ENCODE data around the gene BEX5. TPM values are rescaled to one million over a fixed set of nuclear protein-coding genes. Genes with fewer than 3 reads are reported as not detected.
A peak's percentile ranks its signal among the peaks of the same experiment; 100 is the strongest.
"Not testable (repeated sequence)": the region's sequence is repeated elsewhere in the genome, so short reads cannot be mapped to it uniquely, and the experiment has no call there.

The BEX5 gene
- total RNA-seq, result 0.97 TPM
- long read RNA-seq, result 0 reads

DNA sequence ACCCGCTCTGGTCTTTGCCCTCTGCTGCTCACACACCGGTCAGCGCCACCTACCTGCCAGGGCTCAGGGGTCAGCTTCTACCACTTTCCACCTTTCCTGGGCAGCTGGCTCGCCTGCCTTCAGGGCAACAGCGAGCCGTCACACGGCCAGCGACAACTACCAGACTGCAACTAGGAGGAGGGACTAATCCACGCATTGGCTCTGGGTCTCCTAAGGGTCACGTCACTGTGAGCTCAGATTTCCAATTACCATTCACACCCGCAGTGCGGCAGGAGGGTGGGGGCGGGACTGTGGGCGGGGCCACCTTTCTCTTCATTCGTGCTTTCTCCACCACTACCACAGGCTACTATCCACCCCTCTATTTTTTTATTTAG lies at the start of gene BEX5:
Gene BEX5, minus strand, starts transcription at position 172 of the 374 bp plus-strand sequence. CDS start 1,712 bp downstream, outside the sequence.
- ATAC-seq (ENCODE audit: poor library complexity) (peak; percentile 93), DNase-seq (peak; percentile 49)
- intact Hi-C loops (cut with DNase I), result no loop called here

DNA sequence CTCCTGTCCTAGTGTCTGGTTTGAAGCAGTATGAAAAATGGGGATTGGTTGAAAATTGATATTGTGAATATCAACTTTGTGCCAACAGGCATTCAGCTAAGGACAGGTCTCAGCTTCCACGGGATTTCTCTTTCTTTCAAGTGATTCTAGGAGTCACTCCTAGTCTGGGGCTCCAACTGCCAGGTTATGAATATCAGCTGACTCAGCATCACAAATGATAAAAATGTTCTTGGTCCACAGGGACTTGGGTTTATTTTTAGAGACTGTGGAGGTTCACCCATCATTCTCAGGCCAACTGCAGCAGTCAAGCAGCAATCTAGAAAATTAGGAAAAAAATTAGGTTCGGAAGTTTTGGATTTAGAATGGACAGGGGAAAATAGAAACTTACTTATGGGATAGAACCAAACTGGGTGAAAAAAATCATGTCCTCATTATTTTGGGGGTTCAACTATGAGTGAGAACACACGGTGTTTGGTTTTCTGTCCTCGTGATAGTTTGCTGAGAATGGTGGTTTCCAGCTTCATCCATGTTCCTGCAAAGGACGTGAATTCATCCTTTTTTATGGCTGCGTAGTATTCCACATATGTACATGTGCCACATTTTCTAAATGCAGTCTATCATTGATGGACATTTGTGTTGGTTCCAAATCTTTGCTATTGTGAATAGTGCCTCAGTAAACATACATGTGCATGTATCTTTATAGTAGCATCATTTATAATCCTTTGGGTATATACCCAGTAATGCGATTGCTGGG lies 30.4 kb upstream of the BEX5 start:
- ATAC-seq (ENCODE audit: poor library complexity), result no peak
- intact Hi-C loops (cut with DNase I), result no loop called here
- no peak for DNase-seq

DNA sequence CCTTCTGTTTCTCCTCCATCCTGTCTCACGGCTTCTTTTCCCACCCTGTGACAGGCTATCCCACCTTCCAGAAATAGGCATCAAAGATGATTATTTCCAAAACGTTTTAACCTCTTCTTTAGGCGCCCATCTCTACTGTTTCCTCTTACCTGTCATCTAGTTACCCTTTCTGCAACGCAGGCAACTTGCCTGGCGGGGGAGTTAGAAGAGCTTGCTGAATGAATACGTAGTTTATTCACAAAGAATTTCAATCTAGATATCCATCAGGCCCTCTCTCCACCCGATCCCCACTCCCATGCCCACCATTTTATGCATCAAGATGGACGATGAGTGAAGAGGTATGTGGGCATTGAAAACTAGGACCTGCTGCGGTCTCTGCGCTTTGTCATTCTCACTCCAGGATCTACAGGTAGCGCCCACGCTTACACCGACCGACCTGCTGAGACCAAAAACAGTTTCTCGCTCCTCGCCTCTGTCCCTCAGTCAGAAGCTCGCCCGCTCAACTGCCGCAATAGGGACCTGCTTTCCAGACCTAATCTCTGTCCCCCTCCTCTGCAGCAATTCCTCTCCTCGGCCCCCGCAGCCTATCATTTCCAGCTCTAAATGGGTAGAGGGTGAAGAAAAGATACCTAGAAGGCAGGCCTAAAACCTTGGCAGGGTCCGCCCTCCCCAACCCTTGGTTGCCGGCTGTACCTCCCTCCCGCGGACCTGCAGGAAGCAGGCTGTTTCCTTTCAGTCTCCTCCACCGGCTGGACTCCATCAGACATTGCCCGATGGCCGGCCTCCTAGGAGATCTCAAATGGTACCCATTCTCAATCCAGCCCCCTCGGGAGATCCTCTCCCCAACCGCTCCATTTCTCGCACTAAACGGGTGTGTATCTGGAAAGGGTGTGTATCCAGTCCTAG lies 624 bp downstream of the BEX5 start:
- no peak for DNase-seq
- peak; percentile 34 for ATAC-seq (ENCODE audit: poor library complexity)
- intact Hi-C loops (cut with DNase I), result no loop called here

DNA sequence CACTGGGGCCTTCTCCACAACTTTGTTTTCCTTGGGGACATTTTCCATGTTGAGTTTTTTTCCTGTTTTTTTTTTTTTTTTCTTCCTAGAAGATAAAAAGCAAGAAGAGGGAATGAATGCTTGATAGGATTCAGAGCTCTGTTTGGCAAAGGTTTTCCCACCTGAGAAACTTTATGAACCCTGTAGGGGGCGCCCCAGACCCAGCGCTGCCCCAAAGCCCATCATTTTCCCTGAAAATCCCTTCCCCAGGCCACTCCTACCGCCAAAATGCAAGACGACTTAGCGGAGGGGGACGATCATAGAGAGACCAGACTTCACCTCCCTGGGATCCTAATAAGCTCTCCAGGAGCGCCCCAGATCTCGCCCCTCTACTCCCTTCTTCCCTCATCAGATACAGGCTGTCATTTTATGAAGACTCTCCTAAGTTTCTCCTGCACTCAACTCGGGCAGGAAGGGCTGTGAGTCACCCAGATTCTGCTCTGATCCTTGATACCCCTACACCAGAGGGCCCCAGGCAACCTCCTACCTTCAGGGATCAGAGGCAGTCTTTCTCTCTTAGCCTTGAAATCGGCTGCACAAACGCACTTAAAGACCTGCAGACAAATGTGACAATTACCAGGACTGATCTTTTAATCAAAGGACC lies 1.4 kb downstream of the BEX5 start:
- intact Hi-C loops (cut with DNase I), result no loop called here
- DNase-seq, result no peak
- ATAC-seq (ENCODE audit: poor library complexity), result no peak

DNA sequence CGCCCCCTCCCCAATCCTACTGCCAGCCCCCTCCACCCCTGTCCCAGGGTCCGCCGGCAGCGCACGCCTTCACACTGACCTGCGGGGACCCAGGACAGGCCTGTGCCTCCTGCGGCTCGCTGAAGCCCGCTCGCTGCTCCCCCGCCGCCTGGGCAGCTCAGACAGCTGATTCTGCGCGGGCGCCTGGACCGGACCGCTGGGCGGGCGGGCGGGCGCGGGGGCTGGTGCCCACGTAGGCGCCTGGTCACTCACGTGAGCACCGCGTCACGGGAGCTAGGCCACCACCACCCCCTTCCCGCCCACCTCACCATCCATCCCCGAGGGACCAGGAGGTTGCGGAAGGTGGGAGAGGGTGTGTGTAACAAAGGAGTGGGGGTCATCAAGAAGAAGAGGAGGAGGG lies 13.5 kb downstream of the BEX5 start, which contains the start of gene TCEAL6:
Gene TCEAL6, minus strand, starts transcription at position 208 of the 400 bp plus-strand sequence.
- intact Hi-C loops (cut with DNase I); DNase-seq; ATAC-seq (ENCODE audit: poor library complexity): not testable (repeated sequence)

DNA sequence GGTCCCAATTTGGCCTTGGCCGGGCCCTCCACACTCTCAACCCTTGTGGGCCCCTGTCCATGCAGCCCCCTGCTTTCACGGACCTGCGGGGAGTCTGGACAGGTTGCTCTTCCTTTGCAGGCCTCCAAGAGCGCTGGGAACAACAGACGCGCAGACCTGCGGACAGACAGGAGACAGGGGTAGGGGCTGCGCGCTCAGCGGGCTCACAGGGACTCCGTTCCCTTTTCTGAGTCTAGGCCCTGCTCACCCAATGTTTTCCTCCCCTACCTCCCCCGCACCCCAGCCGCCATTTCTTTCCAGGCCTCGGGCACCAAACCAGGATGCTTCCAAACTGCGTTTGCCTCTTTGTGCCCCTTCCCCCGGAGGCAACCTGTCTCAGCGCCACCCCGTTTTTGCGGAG lies 14.1 kb downstream of the BEX5 start:
- intact Hi-C loops (cut with DNase I); DNase-seq; ATAC-seq (ENCODE audit: poor library complexity): not testable (repeated sequence)

DNA sequence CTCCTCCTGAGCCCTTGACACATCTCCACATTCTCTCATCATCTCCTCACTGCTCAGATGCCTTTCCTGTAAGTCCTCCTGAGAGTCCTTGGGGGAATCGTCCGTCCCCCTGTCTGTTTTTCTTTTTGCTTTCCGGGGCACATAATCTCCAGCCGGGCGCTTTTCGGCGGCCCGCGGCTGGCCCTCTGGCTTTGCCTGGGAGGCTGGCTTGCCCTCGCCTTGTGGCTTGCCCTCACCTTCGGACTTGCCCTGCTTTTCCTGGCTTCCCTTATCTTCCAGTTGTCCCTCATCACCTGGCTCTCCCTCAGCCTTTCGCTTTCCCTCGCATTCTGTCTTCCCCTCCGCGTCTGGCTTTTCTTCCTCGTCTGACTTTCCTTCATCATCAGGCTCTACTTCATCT lies 14.9 kb downstream of the BEX5 start:
- DNase-seq; ATAC-seq (ENCODE audit: poor library complexity); intact Hi-C loops (cut with DNase I): not testable (repeated sequence)

DNA sequence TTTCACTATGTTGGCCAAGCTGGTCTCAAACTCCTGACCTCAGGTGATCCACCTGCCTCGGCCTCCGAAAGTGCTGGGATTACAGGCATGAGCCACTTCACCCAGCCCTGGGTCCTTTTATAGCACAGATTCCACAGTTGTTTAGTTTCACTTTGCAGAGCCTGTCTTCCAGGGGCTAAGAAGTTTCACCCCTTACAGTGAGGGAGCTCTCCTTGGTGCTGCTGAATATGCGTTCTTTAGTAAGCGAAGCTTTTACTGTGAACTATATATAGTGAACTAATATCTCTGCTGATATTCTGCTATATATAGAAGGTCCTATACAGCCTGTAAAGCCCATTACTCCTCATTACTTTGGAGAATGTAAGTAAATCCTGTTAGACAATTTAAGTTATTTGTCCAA lies 17.7 kb downstream of the BEX5 start:
- DNase-seq (no peak), ATAC-seq (ENCODE audit: poor library complexity) (no peak)
- intact Hi-C loops (cut with DNase I), result no loop called here

DNA sequence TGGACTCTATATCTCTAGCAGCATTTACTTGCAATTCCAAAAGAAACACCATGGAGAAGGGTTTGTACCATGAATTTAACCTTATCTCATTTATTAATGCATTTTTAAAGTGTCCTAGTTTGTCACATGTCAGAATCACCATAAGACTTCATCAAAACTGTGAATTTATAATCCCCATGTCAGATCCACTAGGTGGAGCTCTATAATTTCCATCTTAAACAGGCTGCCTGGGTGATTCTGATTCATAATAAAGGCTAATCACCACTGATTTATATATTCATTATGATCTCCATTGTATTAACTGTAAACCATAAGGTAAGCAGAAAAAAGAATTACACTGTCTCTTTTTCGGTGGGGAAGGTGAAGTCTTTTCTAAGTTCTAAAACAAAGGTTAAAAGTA lies 26.3 kb downstream of the BEX5 start:
- DNase-seq (no peak), ATAC-seq (ENCODE audit: poor library complexity) (no peak)
- intact Hi-C loops (cut with DNase I), result no loop called here

DNA sequence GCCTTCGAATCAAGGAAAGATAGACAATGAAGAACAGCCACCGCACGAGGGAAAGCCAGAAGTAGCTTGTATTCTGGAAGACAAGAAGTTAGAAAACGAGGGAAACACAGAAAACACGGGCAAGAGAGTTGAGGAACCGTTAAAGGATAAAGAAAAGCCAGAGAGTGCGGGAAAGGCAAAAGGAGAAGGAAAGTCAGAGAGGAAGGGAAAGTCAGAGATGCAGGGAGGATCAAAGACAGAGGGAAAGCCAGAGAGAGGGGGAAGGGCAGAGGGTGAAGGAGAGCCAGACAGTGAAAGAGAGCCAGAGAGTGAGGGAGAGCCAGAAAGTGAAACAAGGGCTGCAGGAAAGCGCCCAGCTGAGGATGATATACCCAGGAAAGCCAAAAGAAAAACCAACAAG lies 28.9 kb downstream of the BEX5 start:
- ATAC-seq (ENCODE audit: poor library complexity), result no peak
- DNase-seq, result no peak
- intact Hi-C loops (cut with DNase I), result no loop called here

DNA sequence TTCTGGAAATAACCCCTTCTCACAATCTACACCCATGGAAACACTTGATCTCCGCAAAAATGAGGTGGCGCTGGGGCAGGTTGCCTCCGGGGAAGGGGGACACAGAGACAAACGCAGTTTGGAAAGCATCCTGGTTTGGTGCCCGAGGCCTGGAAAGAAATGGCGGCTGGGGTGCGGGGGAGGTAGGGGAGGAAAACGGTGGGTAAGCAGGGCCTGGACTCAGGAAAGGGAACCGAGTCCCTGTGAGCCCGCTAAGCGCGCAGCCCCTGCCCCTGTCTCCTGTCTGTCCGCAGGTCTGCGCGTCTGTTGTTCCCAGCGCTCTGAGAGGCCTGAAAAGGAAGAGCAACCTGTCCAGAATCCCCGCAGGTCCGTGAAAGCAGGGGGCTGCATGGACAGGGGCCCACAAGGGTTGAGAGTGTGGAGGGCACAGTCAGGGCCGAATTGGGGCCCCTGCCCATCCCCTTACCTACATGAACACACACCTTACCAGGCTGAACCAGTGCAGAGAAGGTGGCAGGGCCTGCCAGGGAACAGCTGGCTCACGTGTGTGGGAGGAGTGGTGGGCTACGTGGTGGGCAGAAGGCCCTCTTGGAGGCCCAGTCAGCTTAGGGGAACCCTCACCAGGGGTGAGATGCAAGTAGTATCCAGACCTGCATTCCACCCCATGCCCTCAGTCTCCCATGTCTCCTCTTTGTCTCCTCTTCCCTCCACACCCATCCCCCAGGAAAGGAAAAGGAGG lies 29.5 kb downstream of the BEX5 start:
- ATAC-seq (ENCODE audit: poor library complexity); intact Hi-C loops (cut with DNase I); DNase-seq: not testable (repeated sequence)

DNA sequence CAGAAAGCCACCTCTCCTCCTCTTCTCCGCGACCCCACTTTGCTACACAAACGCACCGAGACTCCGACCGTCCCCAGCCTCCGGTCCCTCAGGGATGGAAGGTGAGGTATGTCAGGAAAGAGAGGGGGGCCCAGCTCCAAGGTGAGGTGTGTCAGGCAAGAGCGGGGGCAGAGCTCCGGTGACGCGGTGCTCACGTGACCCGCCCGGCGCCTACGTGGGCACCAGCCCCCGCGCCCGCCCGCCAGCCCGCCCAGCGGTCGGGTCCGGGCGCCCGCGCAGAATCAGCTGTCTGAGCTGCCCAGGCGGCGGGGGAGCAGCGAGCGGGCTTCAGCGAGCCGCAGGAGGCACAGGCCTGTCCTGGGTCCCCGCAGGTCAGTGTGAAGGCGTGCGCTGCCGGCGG lies 30.3 kb downstream of the BEX5 start, which contains the start of gene TCEAL2:
Gene TCEAL2, plus strand, starts transcription at position 244 of the 400 bp plus-strand sequence. CDS start 1,152 bp downstream, outside the sequence.
- intact Hi-C loops (cut with DNase I); ATAC-seq (ENCODE audit: poor library complexity): not testable (repeated sequence)

DNA sequence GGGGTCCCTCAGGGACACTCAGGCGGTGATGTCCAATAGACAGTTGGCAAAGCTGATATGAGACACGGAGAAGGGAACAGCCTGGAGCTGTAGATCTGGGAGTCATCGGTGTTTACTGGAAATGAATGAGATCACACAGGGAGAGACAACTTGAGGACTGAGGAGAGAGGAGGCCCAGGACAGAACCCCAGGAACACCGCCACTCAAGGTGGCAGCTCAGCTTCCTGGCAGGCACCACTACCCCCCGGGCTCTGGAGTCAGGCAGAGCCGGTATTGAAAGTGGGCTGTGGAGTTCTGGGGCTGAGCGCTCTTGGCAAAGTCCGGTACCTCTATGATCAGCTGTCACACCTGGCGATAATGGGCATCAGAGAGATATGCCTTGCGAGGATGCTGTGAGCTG lies 30.8 kb downstream of the BEX5 start:
- intact Hi-C loops (cut with DNase I); DNase-seq; ATAC-seq (ENCODE audit: poor library complexity): not testable (repeated sequence)

More for the DNA sequence above, 30.3 kb downstream of the BEX5 start, which contains the start of gene TCEAL2:
- not testable (repeated sequence) for DNase-seq

DNA sequence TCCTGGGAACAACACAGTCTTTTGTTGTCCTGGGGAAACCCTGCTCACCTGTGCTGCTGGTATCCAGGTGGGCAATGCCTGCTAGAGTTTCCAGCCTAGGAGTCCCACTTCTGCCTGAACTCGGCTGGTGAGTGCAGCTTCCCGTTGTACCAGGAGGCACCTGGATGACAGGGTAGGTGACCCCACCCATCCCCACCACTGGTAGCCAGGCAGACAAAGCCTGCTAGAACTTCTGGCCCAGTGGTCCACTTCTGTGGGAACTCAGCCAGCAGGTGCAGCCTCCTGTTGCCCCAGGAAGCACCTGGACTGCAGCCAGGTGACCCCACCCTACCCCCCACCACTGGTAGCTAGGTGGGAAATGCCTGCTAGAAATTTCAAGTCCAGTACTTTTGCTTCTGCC lies 40.0 kb downstream of the BEX5 start:
- intact Hi-C loops (cut with DNase I), result no loop called here
- no peak for ATAC-seq (ENCODE audit: poor library complexity)
- no peak for DNase-seq

DNA sequence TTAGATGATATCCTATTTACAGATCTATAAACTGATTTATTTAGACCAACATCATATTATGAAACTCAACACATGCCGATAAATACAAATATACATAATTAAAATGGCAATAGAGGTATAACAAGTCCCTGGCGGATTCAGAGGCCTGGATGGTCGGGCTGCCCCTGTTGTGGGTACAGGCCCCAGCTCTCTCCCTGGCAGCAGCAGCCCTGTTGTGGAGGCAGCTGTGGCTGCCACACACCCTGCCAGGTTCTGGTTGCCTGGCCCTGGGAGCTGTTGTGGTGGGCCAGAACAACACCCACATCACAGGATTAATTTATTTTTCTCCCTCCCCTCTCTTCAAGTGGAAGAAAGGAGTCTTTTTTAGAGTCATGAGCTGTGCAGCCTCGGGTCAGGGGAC lies 42.4 kb downstream of the BEX5 start:
- intact Hi-C loops (cut with DNase I), result no loop called here
- DNase-seq, result no peak
- ATAC-seq (ENCODE audit: poor library complexity), result no peak
